Cerebellar nuclear complex (tissue), 1 donor: ENCODE data around the gene GNG3.
"Not testable (repeated sequence)": the region's sequence is repeated elsewhere in the genome, so short reads cannot be mapped to it uniquely, and the experiment has no call there.

Experiments used
- DNase-seq, 2 experiments: peaks; one replicate each; lab custom pipeline; 2025; lab: John Stamatoyannopoulos, UW

GNG3 gene

DNA sequence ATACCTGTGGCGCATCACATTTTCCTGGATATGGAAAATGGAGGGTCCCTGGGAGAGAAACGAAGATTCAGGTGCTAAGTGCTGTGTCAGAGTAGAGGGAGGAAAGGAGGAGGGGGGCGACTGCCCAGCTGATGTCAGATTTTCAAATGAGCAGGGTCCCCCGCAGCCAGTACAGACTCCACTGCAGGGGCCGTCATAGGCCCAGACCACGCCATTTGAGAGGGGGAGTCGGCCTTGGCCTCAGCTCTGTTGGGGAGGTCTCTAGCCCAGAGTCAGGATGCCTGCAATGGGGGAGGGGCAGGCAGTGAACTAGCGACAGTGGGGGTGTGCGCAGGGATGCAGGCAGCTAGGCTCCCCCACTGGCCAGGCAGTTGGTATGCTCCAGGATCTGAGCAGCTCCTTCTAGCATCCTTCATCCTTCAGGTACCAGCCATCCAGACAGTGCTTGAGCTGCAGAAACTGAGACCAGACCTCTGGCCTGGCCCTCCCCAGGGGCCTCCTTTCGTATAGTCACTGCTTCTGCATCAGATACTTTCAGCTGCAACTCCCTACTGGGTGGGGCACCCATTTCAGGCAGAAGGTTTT lies at the start of gene GNG3, which contains the start of gene BSCL2:
Gene GNG3, plus strand, starts transcription at position 400 of the 585 bp plus-strand sequence. CDS start 620 bp downstream, outside the sequence.
Gene BSCL2, minus strand, starts transcription at position 148 of the 585 bp plus-strand sequence. CDS start 229 bp downstream, outside the sequence.
- peak; percentile 90 to 97 for DNase-seq

- DNase-seq, result no peak
Measured at GRCh38 chr11:62664405-62665074, 42.9 kb upstream of the GNG3 start.

DNA sequence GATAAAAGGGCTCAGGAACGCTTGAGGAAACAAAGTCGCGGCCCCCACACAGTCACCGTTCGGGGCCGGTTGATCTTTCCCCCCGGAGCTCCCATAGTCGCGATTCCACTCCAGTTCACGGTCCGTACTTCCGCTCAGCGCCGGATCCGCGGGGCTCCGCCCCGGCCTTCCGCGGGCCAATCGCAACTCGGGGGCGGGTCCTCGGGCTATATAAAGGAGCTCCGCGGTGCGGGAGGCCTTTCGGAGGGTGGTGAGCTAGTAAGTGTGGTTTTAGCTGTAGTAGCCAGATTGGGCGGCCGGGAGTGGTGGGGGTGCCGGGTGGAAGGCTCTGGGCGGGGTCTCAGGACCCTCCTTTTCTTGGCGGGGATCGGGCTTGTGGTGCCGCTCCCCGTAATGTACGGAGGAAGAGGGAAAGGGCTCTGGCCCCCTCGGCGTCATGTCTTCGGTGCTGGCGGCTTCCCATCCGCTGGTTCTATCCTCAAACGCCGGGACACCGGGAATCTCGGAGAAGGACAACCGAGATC lies 42.3 kb upstream of the GNG3 start, which contains the start of the genes C11orf98 and CSKMT:
Gene C11orf98, minus strand, starts transcription at position 136 of the 524 bp plus-strand sequence. Its CDS starts 41 bp downstream, at position 95.
Gene CSKMT, plus strand, starts transcription at position 238 of the 524 bp plus-strand sequence. CDS start 568 bp downstream, outside the sequence.
- DNase-seq, result peak; percentile 51 to 75

DNA sequence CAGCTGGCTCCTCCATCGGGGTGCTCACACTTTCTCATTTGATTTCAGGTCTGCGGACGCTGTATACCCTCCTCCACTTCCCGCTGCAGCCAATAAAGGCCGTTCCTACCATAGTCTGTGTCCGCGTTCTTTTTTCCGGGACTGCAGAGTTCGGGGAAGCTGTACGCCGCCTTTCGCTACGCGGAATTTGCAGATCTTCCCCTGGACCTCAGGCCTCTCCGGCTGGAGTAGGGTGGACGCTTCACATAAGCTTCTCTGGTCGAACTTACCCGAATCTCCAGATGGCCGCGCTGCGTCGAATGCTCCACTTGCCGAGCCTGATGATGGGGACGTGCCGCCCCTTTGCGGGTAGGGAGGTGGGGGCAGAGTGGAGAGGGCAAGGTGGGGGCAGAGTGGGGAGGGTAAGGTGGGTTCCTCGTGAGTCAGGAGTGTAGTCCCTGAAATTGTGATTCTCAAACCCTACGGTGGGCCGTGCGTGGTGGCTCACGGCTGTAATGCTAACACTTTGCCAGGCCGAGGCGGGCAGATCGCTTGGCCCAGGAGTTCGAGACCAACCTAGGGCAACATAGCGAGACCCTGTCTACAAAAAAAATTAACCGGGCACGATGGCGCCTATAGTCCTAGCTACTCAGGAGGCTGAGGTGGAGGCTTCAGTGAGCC lies 41.7 kb upstream of the GNG3 start:
- peak in 1 of 2 experiments; percentile 31 for DNase-seq

DNA sequence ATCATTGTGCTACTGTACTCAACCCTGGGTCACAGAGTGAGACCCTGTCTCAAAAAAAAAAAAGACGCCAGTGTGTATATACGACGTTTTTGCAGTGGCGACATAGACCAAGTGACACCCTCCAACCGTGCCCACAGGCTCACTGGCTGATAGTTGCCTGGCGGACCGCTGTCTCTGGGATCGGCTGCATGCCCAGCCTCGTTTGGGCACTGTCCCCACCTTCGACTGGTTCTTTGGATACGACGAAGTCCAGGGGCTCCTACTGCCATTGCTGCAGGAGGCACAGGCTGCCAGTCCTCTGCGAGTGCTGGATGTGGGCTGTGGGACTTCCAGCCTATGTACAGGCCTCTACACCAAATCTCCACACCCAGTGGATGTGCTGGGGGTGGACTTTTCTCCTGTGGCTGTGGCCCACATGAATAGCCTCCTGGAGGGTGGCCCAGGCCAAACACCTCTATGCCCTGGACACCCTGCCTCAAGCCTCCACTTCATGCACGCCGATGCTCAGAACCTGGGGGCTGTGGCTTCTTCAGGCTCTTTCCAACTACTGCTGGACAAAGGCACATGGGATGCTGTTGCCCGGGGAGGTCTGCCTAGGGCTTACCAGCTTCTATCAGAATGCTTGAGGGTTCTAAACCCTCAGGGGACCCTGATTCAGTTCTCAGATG lies 41.1 kb upstream of the GNG3 start:
- DNase-seq, result no peak

DNA sequence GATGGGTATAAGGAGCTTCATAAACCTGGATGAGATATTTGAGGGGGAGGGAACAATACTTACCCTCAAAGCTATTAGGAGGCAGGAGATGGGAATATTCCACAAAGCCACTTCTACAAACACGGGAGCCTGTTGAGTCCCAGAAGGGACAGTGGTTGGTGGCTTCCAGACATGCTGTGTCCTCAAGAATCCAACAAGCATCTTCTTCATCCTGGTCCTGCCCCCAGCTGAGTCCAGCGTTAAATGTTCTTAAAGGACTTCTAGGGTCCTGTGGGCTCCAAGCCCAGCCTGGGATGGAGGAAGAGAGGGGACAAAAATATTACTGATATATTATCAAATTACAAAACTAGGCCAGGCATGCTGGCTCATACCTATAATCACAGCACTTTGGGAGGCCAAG lies 40.0 kb upstream of the GNG3 start:
- no peak for DNase-seq

DNA sequence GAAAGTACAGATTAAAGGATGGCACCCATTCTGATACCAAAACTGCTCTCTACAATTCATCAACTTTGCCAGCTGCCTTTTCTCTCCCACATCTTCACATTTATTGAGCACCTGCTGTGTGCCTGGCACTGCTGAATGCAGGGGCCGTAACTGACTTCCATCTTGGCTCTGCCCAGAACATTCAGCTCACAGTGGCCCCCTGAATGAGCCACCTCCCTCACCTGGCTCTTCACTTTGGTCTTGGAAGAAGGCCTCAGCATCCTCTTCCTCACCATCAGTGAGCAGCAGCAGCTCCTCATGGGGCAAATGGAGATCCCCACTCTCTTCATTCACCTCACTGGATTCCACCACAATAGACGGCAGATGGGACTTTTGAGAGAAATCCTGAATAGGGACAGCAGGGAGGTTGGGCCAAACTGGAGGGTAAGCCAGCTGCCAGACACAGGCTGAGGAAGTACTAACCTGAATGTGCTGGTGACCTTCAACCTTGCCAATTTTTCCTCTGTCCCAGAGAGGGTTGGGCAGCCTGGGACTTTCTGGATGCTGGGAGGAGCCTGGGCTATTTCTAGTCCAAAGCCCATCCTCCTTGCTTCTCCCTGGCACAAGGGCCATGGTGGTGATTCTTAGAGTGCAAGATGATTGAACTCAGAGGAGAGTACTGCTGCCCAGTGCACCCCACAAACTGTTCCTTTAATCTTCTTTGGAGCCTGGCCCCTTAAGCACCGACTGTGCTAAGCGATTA lies 37.9 kb upstream of the GNG3 start:
- no peak for DNase-seq

GRCh38 chr11:62671236-62671607 lies 36.3 kb upstream of the GNG3 start:
- no peak for DNase-seq

GRCh38 chr11:62671608-62672389 lies 35.7 kb upstream of the GNG3 start, which contains the start of the genes LBHD1 and UQCC3:
TSS of gene LBHD1 (minus strand) at chr11:62672267. CDS start at chr11:62670031, 2,236 bp downstream.
TSS of gene UQCC3 (plus strand) at chr11:62671673. CDS start at chr11:62671746, 73 bp downstream.
- peak; percentile 46 to 89 for DNase-seq

DNA sequence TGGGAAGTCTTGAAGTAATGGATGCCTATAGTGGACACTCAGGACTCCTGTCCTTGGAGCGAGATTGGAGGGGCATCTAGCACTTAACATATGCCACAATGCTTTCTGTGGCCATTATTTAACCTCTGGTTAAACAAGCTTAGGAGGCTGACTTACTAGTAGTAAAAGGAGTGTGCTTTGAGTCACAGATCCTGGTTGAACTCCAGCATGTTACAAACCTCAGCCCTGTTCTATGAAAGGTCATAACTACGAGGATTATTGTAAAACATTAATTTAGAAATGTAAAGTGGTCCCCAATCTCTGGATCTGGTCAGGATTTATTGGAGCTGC lies 34.3 kb upstream of the GNG3 start:
- no peak for DNase-seq

DNA sequence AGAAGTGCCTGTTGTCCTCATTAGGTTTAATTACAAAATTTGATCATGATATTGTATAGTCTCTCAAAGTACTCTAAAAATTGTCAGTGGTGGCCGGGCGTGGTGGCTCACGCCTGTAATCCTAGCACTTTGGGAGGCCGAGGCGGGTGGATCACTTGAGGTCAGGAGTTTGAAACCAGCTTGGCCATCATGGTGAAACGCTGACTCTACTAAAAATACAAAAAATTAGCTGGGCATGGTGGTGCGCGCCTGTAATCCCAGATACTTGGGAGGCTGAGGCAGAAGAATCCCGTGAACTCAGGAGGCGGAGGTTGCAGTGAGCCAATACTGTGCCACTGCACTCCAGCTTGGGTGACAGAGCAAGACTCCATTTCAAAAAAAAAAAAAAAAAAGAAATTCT lies 32.1 kb upstream of the GNG3 start:
- DNase-seq, result not testable (repeated sequence)

DNA sequence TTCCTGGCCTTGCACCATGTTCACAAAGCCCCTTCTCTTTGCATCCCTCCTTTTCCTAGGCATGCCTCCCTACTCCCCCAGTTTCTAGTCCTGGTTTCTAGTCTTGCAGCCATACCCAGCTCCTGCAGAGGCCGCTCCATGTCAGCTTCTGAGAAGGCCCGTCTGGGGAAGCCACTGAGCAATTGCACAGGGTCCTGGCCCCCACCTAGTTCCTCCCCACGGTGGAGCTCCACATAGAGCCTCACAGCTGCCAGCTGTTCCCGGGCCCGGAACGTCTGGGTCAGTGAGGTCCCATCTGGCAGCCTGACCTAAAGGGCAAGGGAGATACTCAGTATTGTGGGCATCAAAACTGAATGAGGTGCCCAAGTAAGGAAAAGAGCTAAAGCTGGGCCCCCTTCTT lies 30.8 kb upstream of the GNG3 start:
- DNase-seq, result no peak

DNA sequence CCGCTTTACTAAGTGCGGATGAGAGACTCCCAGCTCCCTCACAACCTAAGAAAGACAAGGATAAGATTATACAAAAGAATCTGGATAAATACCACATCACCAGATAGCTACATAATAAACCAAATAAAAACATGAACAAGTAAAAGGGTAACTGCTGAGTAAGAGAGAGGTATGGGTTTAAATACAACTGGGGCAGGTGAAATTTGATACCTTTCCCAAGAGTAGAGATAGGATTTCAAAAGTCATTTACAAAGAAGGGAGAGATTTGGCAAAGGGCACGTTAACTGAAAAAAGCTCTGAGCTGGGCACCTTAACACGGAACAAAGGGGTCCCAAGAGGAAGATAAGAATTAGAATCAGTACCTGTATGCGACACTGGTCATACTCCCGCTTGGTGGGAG lies 30.3 kb upstream of the GNG3 start:
- no peak for DNase-seq

DNA sequence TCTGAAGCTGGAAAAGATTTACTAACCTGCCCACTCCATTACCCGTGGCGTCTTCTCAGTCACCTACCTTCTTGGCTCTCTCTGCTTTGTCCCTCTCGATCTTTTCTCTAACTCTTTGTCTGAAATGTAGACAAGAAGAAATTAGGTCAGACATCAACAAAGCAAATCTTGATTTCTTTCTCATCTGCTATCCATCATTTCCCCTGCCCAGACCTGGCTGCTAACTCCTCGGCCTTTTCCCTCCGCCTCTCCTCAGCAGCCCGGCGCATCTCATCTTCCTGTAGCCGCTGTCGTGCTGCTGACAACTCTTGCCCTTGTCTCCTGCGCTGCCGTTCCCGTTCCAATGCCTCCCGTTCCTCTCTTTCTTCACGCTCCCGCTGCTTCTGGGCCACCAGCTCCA lies 29.8 kb upstream of the GNG3 start:
- no peak for DNase-seq

GRCh38 chr11:62678433-62678769 lies 29.1 kb upstream of the GNG3 start:
- DNase-seq, result no peak

DNA sequence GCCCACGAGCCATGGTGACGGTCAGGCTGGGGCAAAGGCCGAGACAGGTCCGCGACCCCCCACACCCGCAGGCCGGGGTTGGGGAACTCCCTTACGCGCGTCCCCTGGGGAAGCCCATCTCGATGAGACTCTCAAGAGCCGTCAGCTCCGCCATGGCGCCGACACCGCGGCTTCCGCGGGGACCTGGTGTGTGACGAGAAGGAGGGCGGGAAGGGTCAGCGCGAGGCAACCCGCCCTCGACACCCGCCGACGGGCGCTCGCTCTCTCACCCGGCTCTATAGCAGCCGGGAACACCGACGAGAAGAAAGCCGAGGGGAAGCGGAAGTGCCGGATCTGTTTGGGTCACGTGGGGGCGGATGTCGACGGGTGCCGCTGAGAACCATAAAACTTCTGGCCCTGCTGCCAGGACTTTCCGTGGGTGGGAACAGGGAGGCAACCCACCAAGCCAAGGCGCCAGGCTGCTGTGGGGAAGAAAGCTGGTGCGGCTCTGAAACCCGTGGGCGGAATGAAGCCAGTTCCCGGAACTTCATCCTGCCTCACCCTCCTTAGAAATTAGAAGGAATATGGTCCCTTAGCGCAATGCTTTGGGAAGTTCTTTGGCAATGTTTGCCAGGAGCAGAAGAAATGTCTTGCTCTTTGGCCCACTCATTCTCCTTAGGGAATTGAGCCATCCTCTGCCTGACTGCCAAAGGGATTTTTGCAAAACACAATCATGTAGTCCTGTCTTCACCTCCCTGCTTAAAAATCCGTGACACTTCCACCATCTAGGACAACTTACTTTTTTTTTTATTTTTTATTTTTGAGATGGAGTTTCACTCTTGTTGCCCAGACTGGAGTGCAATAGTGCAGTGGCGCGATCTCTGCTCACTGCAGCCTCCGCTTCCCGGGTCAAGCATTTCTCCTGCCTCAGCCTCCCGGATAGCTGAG lies 28.4 kb upstream of the GNG3 start, which contains the start of gene UBXN1:
Gene UBXN1, minus strand, starts transcription at position 304 of the 927 bp plus-strand sequence. Its CDS starts 150 bp downstream, at position 154.
- peak in 1 of 2 experiments; percentile 42 for DNase-seq

DNA sequence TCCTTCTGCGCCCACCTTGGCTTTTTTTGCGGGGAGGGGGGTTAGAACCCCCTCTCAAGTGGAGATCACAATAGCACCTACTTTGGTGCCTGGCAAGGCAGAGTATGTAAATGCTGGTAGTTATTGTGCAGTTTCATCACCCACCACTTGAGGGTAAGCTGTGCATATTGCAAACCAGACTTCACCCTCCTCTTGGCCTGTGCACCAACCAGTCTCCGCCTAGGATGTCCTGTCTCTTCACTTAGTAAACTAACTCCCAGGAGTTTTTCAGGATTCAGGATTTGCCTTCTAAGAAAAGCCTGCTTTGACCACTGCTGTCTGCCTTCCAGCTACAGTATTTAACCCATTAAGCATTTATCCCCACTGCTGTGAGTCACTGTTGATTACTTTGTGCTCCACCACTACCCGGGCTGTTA lies 26.6 kb upstream of the GNG3 start:
- DNase-seq, result no peak

DNA sequence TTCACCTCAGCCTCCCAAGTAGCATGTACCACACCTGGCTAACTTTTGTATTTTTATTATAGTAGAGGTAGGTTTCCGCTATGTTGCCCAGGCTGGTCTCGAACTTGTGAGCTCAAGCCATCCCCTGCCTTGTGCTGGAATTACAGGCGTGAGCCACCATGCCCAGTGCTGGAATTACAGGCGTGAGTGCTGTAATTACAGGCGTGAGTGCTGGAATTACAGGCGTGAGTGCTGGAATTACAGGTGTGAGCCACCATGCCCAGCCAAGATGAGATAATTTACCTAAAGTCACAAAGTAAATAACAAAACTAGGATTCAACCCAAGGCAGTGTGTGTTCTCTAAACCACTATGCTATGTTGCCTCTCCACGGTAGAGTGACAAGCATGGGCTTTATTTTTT lies 25.0 kb upstream of the GNG3 start:
- no peak for DNase-seq
